Caco-2 (cell line): ENCODE measurements around the gene TLCD5. TPM values are rescaled to one million over a fixed set of nuclear protein-coding genes. Genes with fewer than 3 reads are reported as not detected.
A peak's percentile ranks its signal among the peaks of the same experiment; 100 is the strongest.

Source experiments
- BruUV-seq: library from RNA; stranded (reverse); fragments of 400-500 nt; replicated peaks from 2 replicates; lab custom pipeline; 2021; lab: Mats Ljungman, UMichigan
- CTCF ChIA-PET: fragments of 300-600 bp; sonication (Branson Sonifier 250); formaldehyde crosslinking; loops from one replicate; lab custom pipeline; 2022; ENCODE audit warnings: antibody characterized with exemption; lab: Charles Lee
- POLR2A ChIA-PET: fragments of 300-600 bp; sonication (Branson Sonifier 250); formaldehyde crosslinking; loops from one replicate; lab custom pipeline; 2022; ENCODE audit warnings: antibody characterized with exemption; lab: Charles Lee
- DNase-seq, 2 experiments: peaks; one replicate each; pipeline versions ENCODE4 v3.0.0 to v3.0.0-alpha.2; 2020 to 2022
- H3K27me3 ChIP-seq: replicated peaks from 2 replicates; pipeline ENCODE4 v1.6.0; 2011; ENCODE audit warnings: low read length; ENCODE audit not compliant: control insufficient read depth, insufficient read depth
- H3K36me3 ChIP-seq: 2 replicates; pipeline ENCODE4 v1.5.1; 2011; ENCODE audit warnings: low read length; ENCODE audit not compliant: control insufficient read depth, insufficient read depth
- H3K4me1 ChIP-seq: fragments of 250-450 bp; sonication (Bioruptor Pico); 2 replicates; pipeline ENCODE4 v1.5.1; 2020; ENCODE audit warnings: mild to moderate bottlenecking
- H3K4me3 ChIP-seq: 2 replicates; pipeline ENCODE4 v1.5.1; 2011; ENCODE audit warnings: low read depth, mild to moderate bottlenecking, control low read depth, low read length
- H3K9me3 ChIP-seq: fragments of 250-450 bp; sonication (Bioruptor Pico); 2 replicates; pipeline ENCODE4 v1.5.1; 2020; ENCODE audit warnings: mild to moderate bottlenecking, moderate library complexity
- H3K27ac Mint-ChIP-seq: one replicate; pipeline ENCODE4 v1.8.0; 2022; ENCODE audit warnings: mixed read lengths; ENCODE audit not compliant: unreplicated experiment
- H3K27me3 Mint-ChIP-seq: one replicate; pipeline ENCODE4 v1.8.0; 2022; ENCODE audit warnings: mixed read lengths; ENCODE audit not compliant: insufficient read depth, unreplicated experiment
- H3K36me3 Mint-ChIP-seq: one replicate; pipeline ENCODE4 v1.8.0; 2022; ENCODE audit warnings: mild to moderate bottlenecking, mixed read lengths; ENCODE audit not compliant: insufficient read depth, unreplicated experiment
- H3K4me1 Mint-ChIP-seq: one replicate; pipeline ENCODE4 v1.8.0; 2022; ENCODE audit warnings: low read depth, mixed read lengths; ENCODE audit not compliant: unreplicated experiment
- H3K4me3 Mint-ChIP-seq: one replicate; pipeline ENCODE4 v1.8.0; 2022; ENCODE audit warnings: mild to moderate bottlenecking, moderate library complexity, mixed read lengths; ENCODE audit not compliant: unreplicated experiment
- H3K9me3 Mint-ChIP-seq: one replicate; pipeline ENCODE4 v1.8.0; 2022; ENCODE audit warnings: mixed read lengths; ENCODE audit not compliant: unreplicated experiment
- CTCF ChIP-seq, 2 experiments: fragments of 200-600 bp in 1 of 2; IDR thresholded peaks; 1 replicate in 1 of 2; 2 replicates in 1 of 2; pipeline versions ENCODE4 v1.5.1 to v1.8.0; 2011 to 2022; ENCODE audit warnings: antibody characterized with exemption in 1 of 2, control low read depth in 1 of 2, inconsistent platforms in 1 of 2, low read depth in 1 of 2, low read length in 1 of 2, mild to moderate bottlenecking in 1 of 2, moderate library complexity in 1 of 2; ENCODE audit not compliant: insufficient read depth in 1 of 2, severe bottlenecking in 1 of 2, unreplicated experiment in 1 of 2
- intact Hi-C: fragments of 100-400 bp; cut with micrococcal nuclease; formaldehyde crosslinking; loops from one replicate; pipeline ENCODE4 v1.10.0; 2022; ENCODE audit not compliant: unreplicated experiment
- total RNA-seq: library from RNA; stranded (reverse); gene quantifications from 2 replicates; pipeline ENCODE4 v1.2.3, GENCODE V29; 2022

The TLCD5 gene
- total RNA-seq, 1 experiment from 2014 or later, result 11.8 TPM

GRCh38 chr11:120302001-120302805 is 22.9 kb upstream of the TLCD5 start:
- Mint-ChIP-seq H3K9me3 (no peaks in the 10 kb centered on the region), H3K36me3 (no peaks in the 10 kb centered on the region), H3K27me3 (peaks cover 4% of the 10 kb centered on the region), H3K4me3 (no peak overlapping the region), H3K4me1 (peaks cover 8% of the 10 kb centered on the region), H3K27ac (no peak overlapping the region)
- Histone ChIP-seq H3K4me1 (no peaks in the 10 kb centered on the region), H3K9me3 (no peaks in the 10 kb centered on the region), H3K36me3 (no peaks in the 10 kb centered on the region), H3K4me3 (no peak overlapping the region), H3K27me3 (no peaks in the 10 kb centered on the region)
- BruUV-seq, result no TSS peak
- ChIA-PET POLR2A (interaction anchor here (0.5 to 0.9 kb wide), 2 partner anchors 62 to 66 kb away, joined by 3 to 5 read pairs; partner anchors contain the start of gene POU2F3), CTCF (interaction anchor here (0.7 to 12.0 kb wide), 25 partner anchors 8 to 1390 kb away, joined by 3 to 246 read pairs (median 6); partner anchors contain the start of genes ARHGEF12, POU2F3 and TLCD5)
- intact Hi-C loops, result no loop called here
- DNase-seq, result peak in 1 of 2 experiments; percentile 42
- no peak for TF ChIP-seq CTCF (IDR thresholded peaks at IDR 0.05; ENCODE audit: insufficient read depth in 1 of 2, low read depth in 1 of 2, low read length in 1 of 2, severe bottlenecking in 1 of 2, unreplicated experiment in 1 of 2)

GRCh38 chr11:120303004-120303637 is 22.0 kb upstream of the TLCD5 start:
- Histone ChIP-seq H3K4me1 (no peaks in the 10 kb centered on the region), H3K9me3 (no peaks in the 10 kb centered on the region), H3K4me3 (no peak overlapping the region), H3K36me3 (no peaks in the 10 kb centered on the region), H3K27me3 (no peaks in the 10 kb centered on the region)
- Mint-ChIP-seq H3K4me1 (peaks cover 8% of the 10 kb centered on the region), H3K4me3 (no peak overlapping the region), H3K27ac (no peak overlapping the region), H3K9me3 (no peaks in the 10 kb centered on the region), H3K27me3 (peaks cover 3% of the 10 kb centered on the region), H3K36me3 (no peaks in the 10 kb centered on the region)
- DNase-seq, result peak; percentile 81 to 86
- TF ChIP-seq CTCF (IDR thresholded peaks at IDR 0.05; ENCODE audit: insufficient read depth in 1 of 2, low read depth in 1 of 2, low read length in 1 of 2, severe bottlenecking in 1 of 2, unreplicated experiment in 1 of 2), result peak; percentile 97 to 100
- intact Hi-C loops, result loop anchor here (1.0 kb wide), 1 partner anchor 131 kb away; no protein-coding TSS in a partner anchor
- POLR2A ChIA-PET, result interaction anchor here (0.5 to 0.9 kb wide), 3 partner anchors 22 to 67 kb away, joined by 3 to 5 read pairs (median 3); partner anchors contain the start of genes POU2F3 and TLCD5
- CTCF ChIA-PET, result interaction anchor here (0.6 to 12.0 kb wide), 33 partner anchors 9 to 1391 kb away, joined by 3 to 246 read pairs (median 5); partner anchors contain the start of genes ARHGEF12, POU2F3 and TLCD5
- no TSS peak for BruUV-seq

GRCh38 chr11:120304526-120304925 is 20.6 kb upstream of the TLCD5 start:
- CTCF ChIA-PET, result interaction anchor here (0.6 to 12.0 kb wide), 8 partner anchors 13 to 948 kb away, joined by 3 to 246 read pairs (median 10); partner anchors contain the start of gene POU2F3
- Mint-ChIP-seq H3K36me3 (no peaks in the 10 kb centered on the region), H3K27ac (no peak overlapping the region), H3K9me3 (no peaks in the 10 kb centered on the region), H3K27me3 (no peaks in the 10 kb centered on the region), H3K4me3 (no peak overlapping the region), H3K4me1 (peaks cover 8% of the 10 kb centered on the region)
- Histone ChIP-seq H3K4me1 (no peaks in the 10 kb centered on the region), H3K27me3 (no peaks in the 10 kb centered on the region), H3K36me3 (no peaks in the 10 kb centered on the region), H3K9me3 (no peaks in the 10 kb centered on the region), H3K4me3 (no peak overlapping the region)
- no TSS peak for BruUV-seq
- DNase-seq, result no peak
- no peak for TF ChIP-seq CTCF (IDR thresholded peaks at IDR 0.05; ENCODE audit: insufficient read depth in 1 of 2, low read depth in 1 of 2, low read length in 1 of 2, severe bottlenecking in 1 of 2, unreplicated experiment in 1 of 2)
- POLR2A ChIA-PET, result no interaction called here
- intact Hi-C loops, result no loop called here
